Measurements from ENCODE around the gene RAB1B.

The RAB1B gene

DNA sequence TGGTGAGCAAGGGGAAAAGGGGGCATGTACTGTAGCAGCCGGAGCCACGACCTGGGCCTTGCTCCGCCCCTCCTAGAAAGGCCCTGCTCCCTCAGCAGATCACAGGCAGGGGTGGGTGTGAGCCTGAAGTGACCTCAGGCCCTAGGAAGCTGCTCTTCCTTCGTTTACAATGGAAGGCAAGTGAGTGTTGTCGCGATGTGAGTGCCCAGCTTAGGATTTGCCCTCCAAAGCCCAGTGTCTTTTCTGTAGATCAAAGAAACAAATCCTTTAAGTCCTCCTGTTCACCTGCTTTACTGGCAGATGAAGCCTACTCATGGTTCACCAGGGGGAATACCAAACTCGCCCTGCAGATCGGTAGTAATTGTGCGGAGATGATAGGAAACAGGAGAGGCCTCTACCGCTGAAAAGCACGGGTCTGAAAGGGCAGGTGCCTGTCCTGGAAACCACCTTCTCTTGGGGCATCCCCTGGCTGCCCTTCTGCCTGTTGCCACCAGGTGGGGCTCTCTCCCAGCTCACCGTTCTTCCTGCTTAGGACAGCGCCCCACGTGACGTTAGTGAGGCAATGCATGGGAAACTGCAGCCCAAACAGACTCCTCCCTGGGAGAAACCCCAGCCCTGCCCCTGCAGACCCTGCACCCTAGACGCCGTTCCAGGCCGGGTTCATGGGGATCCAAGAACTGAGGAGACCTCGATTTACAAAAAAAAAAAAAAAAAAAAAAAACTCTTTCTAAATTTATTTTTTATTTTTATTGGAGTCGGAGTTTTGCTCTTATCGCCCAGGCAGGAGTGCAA is 45.9 kb upstream of the RAB1B start:
- TF ChIP-seq, protein P1, sequence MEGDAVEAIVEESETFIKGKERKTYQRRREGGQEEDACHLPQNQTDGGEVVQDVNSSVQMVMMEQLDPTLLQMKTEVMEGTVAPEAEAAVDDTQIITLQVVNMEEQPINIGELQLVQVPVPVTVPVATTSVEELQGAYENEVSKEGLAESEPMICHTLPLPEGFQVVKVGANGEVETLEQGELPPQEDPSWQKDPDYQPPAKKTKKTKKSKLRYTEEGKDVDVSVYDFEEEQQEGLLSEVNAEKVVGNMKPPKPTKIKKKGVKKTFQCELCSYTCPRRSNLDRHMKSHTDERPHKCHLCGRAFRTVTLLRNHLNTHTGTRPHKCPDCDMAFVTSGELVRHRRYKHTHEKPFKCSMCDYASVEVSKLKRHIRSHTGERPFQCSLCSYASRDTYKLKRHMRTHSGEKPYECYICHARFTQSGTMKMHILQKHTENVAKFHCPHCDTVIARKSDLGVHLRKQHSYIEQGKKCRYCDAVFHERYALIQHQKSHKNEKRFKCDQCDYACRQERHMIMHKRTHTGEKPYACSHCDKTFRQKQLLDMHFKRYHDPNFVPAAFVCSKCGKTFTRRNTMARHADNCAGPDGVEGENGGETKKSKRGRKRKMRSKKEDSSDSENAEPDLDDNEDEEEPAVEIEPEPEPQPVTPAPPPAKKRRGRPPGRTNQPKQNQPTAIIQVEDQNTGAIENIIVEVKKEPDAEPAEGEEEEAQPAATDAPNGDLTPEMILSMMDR (IDR thresholded peaks at IDR 0.05; ENCODE audit: low read depth, low read length): peak; percentile 99
- H3K4me3 ChIP-seq (ENCODE audit: low read depth, low read length): no peak overlapping the region

DNA sequence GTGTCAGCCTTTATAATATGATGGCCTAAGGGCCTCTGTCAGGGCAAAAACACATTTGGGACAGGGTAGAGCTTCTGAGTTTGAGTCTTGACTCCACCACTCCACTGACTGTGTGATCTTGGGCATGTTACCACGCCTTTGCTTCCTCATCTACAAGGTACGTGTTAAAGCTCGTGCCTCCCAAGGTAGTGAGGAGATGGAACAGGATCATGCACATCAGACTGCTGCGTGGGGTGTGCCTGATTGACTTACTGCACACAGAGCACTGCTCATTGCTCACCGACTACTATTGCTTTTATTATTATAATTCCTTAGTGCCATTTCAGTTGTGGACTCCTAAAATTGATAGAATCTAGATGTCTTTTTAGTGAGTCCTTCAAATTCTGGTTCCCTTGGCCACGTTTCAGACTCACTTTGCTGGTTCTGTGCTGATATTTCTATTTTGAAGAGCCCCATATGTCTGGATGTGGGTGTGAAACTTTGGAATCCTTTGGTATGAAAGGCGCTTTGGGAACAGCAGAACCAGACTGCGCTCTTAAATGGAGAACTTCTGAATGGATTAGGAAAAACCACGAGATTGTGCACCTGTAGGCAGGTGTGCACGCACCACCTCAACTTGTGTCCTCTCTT is 44.1 kb upstream of the RAB1B start:
- no peak overlapping the region for H3K4me3 ChIP-seq (ENCODE audit: low read depth, low read length)
- TF ChIP-seq, protein P1 (IDR thresholded peaks at IDR 0.05; ENCODE audit: low read depth, low read length): no peak

DNA sequence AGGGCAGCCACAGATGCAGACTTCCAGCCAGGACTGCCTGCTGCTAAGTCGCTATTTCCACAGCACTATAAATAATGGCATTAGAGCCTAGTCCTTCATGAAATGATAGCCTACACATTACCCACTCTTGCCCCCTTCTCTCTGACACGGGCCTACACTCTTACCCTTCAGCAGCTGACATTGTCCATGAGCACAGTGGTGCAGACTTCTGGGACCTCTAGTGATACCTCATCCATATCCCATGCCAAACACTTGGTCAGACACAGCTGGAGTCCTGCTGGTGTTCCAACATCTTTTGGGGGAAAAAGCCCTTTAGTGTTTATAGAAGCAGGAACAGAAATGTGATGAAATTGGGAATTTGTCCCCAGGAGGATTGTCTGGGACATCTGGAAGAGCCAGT is 43.4 kb upstream of the RAB1B start:
- no peak overlapping the region for H3K4me3 ChIP-seq (ENCODE audit: low read depth, low read length)
- TF ChIP-seq, protein P1 (IDR thresholded peaks at IDR 0.05; ENCODE audit: low read depth, low read length): no peak

DNA sequence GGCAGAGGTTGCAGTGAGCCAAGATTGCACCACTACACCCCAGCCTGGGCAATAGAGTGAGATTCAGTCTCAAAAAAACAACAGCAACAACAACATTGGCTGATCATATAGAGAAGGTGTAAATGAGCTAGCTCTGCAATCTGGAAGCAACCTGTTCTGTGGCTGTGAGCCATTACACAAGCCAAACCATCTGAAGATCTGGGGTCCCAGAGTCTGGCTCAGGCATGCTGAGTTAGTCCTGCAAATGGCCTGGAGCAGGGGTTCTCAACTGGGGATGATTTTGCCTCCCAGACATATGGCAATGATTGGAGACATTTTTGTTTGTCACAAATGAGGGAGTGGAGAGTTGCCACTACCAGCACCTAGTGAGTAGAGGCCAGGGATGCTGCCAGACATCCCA is 42.3 kb upstream of the RAB1B start:
- TF ChIP-seq, protein P1 (IDR thresholded peaks at IDR 0.05; ENCODE audit: low read depth, low read length): no peak
- no peak overlapping the region for H3K4me3 ChIP-seq (ENCODE audit: low read depth, low read length)

DNA sequence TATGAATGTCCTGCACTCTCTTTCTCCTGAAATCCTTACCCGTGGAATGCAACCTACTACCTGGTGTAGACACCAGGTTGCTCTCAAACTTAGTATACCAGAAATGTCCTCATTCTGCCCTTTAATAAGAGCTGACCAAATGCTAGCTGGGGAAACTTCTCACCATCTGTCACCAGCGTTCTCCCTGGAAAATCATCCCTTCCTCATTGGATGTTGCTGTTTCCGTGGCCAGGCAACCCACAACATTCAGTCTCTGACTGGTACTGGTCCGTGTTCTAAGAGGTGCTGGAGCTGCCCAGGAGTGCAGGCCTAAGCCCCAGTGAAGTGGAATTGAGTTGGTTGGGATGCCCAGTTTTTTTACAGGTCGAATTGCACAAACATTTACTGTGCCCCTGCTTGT is 40.7 kb upstream of the RAB1B start:
- H3K4me3 ChIP-seq (ENCODE audit: low read depth, low read length): no peak overlapping the region
- TF ChIP-seq, protein P1 (IDR thresholded peaks at IDR 0.05; ENCODE audit: low read depth, low read length): no peak

DNA sequence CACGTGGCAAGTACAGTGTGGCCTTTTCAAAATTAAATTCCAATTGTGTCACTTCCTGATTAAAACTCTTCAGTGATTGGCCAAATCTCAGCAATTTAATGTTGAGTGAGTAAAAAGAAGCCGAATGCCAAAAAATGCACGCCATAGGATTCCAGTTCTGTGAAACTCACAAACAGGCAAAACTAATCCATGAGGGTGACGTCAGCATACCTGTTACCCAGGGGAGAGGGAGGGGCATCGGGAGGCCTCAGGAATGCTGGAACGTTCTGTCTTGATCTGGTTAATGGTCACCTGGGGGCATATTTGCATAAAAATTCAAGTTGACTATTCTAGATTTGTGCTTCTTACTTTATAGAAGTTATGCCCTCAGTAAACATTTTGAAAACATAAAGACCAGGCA is 39.9 kb upstream of the RAB1B start:
- TF ChIP-seq, protein P1 (IDR thresholded peaks at IDR 0.05; ENCODE audit: low read depth, low read length): no peak
- H3K4me3 ChIP-seq (ENCODE audit: low read depth, low read length): no peak overlapping the region

DNA sequence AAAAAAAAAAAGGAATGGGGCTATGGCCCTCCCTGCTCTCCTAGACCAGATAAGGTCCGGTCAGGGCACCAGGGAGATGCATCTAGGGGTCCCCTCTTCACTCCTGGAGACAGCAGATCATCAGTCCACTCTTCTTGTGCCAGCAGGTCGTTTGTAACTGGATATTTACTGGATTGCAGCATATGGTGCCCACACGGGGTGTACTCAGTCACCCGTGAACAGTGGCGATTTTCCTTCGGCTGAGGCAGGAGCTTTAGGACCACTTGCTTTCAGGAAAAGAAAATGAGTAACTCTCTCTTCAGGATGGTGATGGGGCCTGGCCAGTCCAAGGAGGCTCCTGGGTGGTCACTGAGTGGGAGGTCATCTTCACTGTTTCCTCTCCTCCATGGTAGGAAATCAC is 38.3 kb upstream of the RAB1B start:
- TF ChIP-seq, protein P1 (IDR thresholded peaks at IDR 0.05; ENCODE audit: low read depth, low read length): no peak

More for the DNA sequence above, 38.3 kb upstream of the RAB1B start:
- H3K4me3 ChIP-seq (ENCODE audit: low read depth, low read length): no peak overlapping the region

All from WI38 (cell line).